ENCODE results near the gene MEIS1.

MEIS1 gene

GRCh38 chr2:66445925-66446871 is 11.3 kb downstream of the MEIS1 start:
- Histone ChIP-seq H3K27ac (no peak overlapping the region), H3K36me3 (peaks cover 22% of the 10 kb centered on the region), H3K27me3 (ENCODE audit: insufficient read depth, low read depth, severe bottlenecking) (no peaks in the 10 kb centered on the region), H3K4me3 (ENCODE audit: low read depth, low read length) (no peak overlapping the region), H3K9me3 (ENCODE audit: severe bottlenecking) (no peaks in the 10 kb centered on the region)
- TF ChIP-seq CTCF (IDR thresholded peaks at IDR 0.05; ENCODE audit: low read depth, low read length) = no peak
- DNase-seq = no peak

GRCh38 chr2:66446941-66447340 is 12.0 kb downstream of the MEIS1 start:
- Histone ChIP-seq H3K36me3 (peaks cover 22% of the 10 kb centered on the region), H3K4me3 (ENCODE audit: low read depth, low read length) (no peak overlapping the region), H3K27ac (no peak overlapping the region)

GRCh38 chr2:66447677-66448076 is 12.8 kb downstream of the MEIS1 start:
- H3K27ac ChIP-seq = no peak overlapping the region
- no peak for DNase-seq
- H3K4me3 ChIP-seq (ENCODE audit: low read depth, low read length) = no peak overlapping the region
- no peaks in the 10 kb centered on the region for H3K27me3 ChIP-seq (ENCODE audit: insufficient read depth, low read depth, severe bottlenecking)
- H3K36me3 ChIP-seq = peaks cover 20% of the 10 kb centered on the region
- TF ChIP-seq CTCF (IDR thresholded peaks at IDR 0.05; ENCODE audit: low read depth, low read length) = no peak
- H3K9me3 ChIP-seq (ENCODE audit: severe bottlenecking) = no peaks in the 10 kb centered on the region

More at GRCh38 chr2:66446941-66447340, 12.0 kb downstream of the MEIS1 start:
- no peak for DNase-seq
- Histone ChIP-seq H3K9me3 (ENCODE audit: severe bottlenecking) (no peaks in the 10 kb centered on the region), H3K27me3 (ENCODE audit: insufficient read depth, low read depth, severe bottlenecking) (no peaks in the 10 kb centered on the region)
- TF ChIP-seq CTCF (IDR thresholded peaks at IDR 0.05; ENCODE audit: low read depth, low read length) = no peak

GRCh38 chr2:66448136-66448991 is 13.4 kb downstream of the MEIS1 start:
- H3K27ac ChIP-seq = no peak overlapping the region
- no peak for TF ChIP-seq CTCF (IDR thresholded peaks at IDR 0.05; ENCODE audit: low read depth, low read length)
- H3K4me3 ChIP-seq (ENCODE audit: low read depth, low read length) = no peak overlapping the region
- H3K27me3 ChIP-seq (ENCODE audit: insufficient read depth, low read depth, severe bottlenecking) = no peaks in the 10 kb centered on the region
- H3K36me3 ChIP-seq = peaks cover 13% of the 10 kb centered on the region; the same call in 1 of the 2 replicates
- H3K9me3 ChIP-seq (ENCODE audit: severe bottlenecking) = no peaks in the 10 kb centered on the region
- no peak for DNase-seq

- TF ChIP-seq CTCF (IDR thresholded peaks at IDR 0.05; ENCODE audit: low read depth, low read length) = no peak
- Histone ChIP-seq H3K4me3 (ENCODE audit: low read depth, low read length) (no peak overlapping the region), H3K27me3 (ENCODE audit: insufficient read depth, low read depth, severe bottlenecking) (no peaks in the 10 kb centered on the region), H3K36me3 (peaks cover 3% of the 10 kb centered on the region; the same call in 1 of the 2 replicates), H3K9me3 (ENCODE audit: severe bottlenecking) (no peaks in the 10 kb centered on the region), H3K27ac (no peak overlapping the region)
- DNase-seq = no peak
Observed at GRCh38 chr2:66452214-66452613, 17.3 kb downstream of the MEIS1 start.
